K562 (cell line): ENCODE results near the gene MYL10. TPM values are rescaled to one million over a fixed set of nuclear protein-coding genes. Genes with fewer than 3 reads are reported as not detected.

Source experiments
- ATAC-seq: fragments of 200-7000 bp; cut with Tn5 transposase; 3 replicates; pipeline ENCODE4 v1.9.1; 2020; ENCODE audit warnings: moderate library complexity
- BruUV-seq: library from RNA; stranded (reverse); fragments of 400-500 nt; replicated peaks from 2 replicates; lab custom pipeline; 2021; lab: Mats Ljungman, UMichigan
- CTCF ChIA-PET: fragments of 300-600 bp; formaldehyde crosslinking; extraction: SDS; loops from one replicate; lab custom pipeline; 2021; ENCODE audit warnings: low intra/inter-chr PET ratio; lab: Yijun Ruan, JAX
- POLR2A ChIA-PET: fragments of 300-600, 350-650 bp; sonication (Branson Sonifier 250); formaldehyde crosslinking; extraction: SDS; loops from one replicate; lab custom pipeline; 2021; ENCODE audit warnings: antibody characterized with exemption, inconsistent platforms; lab: Yijun Ruan, JAX
- DNase-seq, 4 experiments: peaks; one replicate each; pipeline versions ENCODE4 v3.0.0 to v3.0.0-alpha.2; 2011 to 2018; ENCODE audit warnings: low spot score in 3 of 4, mixed read lengths in 3 of 4; ENCODE audit errors: extremely low read depth in 1 of 4
- FAIRE-seq: peaks from 2 replicates; lab custom pipeline; 2011; peaks lifted over from hg19 to GRCh38; lab: Jason Lieb, UNC
- H2AFZ ChIP-seq: 2 replicates; pipeline ENCODE4 v1.6.0; 2011; ENCODE audit warnings: low read depth, low read length, control low read depth, inconsistent platforms
- H3K27ac ChIP-seq: fragments of 200-600 bp; 3 replicates; pipeline ENCODE4 v1.8.0; 2011; ENCODE audit warnings: low read depth, mild to moderate bottlenecking, control low read depth, inconsistent platforms, low read length, moderate library complexity, mixed read lengths; ENCODE audit errors: extremely low read depth
- H3K27me3 ChIP-seq, 2 experiments: fragments of 300-600 bp in 1 of 2; 2 replicates in 1 of 2; 3 replicates in 1 of 2; pipeline versions ENCODE4 v1.6.0 to v1.8.0; 2011; ENCODE audit warnings: inconsistent platforms in 2 of 2, low read length in 2 of 2, mild to moderate bottlenecking in 1 of 2, mixed read lengths in 1 of 2, moderate library complexity in 1 of 2; ENCODE audit not compliant: control insufficient read depth in 2 of 2, insufficient read depth in 2 of 2
- H3K36me3 ChIP-seq: fragments of 300-600 bp; 3 replicates; pipeline ENCODE4 v1.8.0; 2011; ENCODE audit warnings: mild to moderate bottlenecking, low read length, inconsistent platforms; ENCODE audit not compliant: control insufficient read depth, insufficient read depth
- H3K4me1 ChIP-seq, 2 experiments: fragments of 200-600 bp in 1 of 2; replicated peaks in 1 of 2; 2 replicates in 1 of 2; 3 replicates in 1 of 2; pipeline versions ENCODE4 v1.5.1 to v1.8.0; 2011; ENCODE audit warnings: inconsistent platforms in 2 of 2, low read length in 2 of 2, mild to moderate bottlenecking in 1 of 2, mixed read lengths in 1 of 2, moderate library complexity in 1 of 2; ENCODE audit not compliant: control insufficient read depth in 2 of 2, insufficient read depth in 2 of 2
- H3K4me2 ChIP-seq: 2 replicates; pipeline ENCODE4 v1.6.1; 2011; ENCODE audit warnings: low read length, control low read depth, inconsistent platforms, mixed read lengths; ENCODE audit not compliant: insufficient read depth
- H3K4me3 ChIP-seq: fragments of 200-600 bp; sonication (generic), shearing (Covaris generic); 2 replicates; pipeline ENCODE4 v1.5.1; 2016; ENCODE audit warnings: control low read depth, inconsistent platforms
- H3K79me2 ChIP-seq: fragments of 200-600 bp; 3 replicates; pipeline ENCODE4 v1.8.0; 2011; ENCODE audit warnings: low read length, inconsistent platforms; ENCODE audit not compliant: control insufficient read depth, insufficient read depth
- H3K9ac ChIP-seq, 2 experiments: 2 replicates each; pipeline versions ENCODE4 v1.6.0 to v1.6.1; 2011; ENCODE audit warnings: low read depth in 2 of 2, low read length in 2 of 2, control low read depth in 1 of 2, inconsistent platforms in 1 of 2, mild to moderate bottlenecking in 1 of 2, mixed read lengths in 1 of 2; ENCODE audit not compliant: insufficient read depth in 1 of 2
- H3K9me1 ChIP-seq: one replicate; pipeline ENCODE4 v1.6.0; 2011; ENCODE audit warnings: inconsistent platforms, mild to moderate bottlenecking, low read length, moderate library complexity; ENCODE audit not compliant: control insufficient read depth, insufficient read depth
- H3K9me3 ChIP-seq: replicated peaks from 2 replicates; pipeline ENCODE4 v1.5.1; 2011; ENCODE audit warnings: low read depth, low read length, inconsistent platforms; ENCODE audit not compliant: control insufficient read depth, insufficient read depth
- H4K20me1 ChIP-seq: replicated peaks from 2 replicates; pipeline ENCODE4 v1.6.1; 2011; ENCODE audit warnings: low read length, inconsistent platforms, mixed read lengths; ENCODE audit not compliant: control insufficient read depth, insufficient read depth
- BRF2 ChIP-seq: IDR thresholded peaks from 3 replicates; pipeline ENCODE4 v1.6.1; 2011; ENCODE audit warnings: borderline replicate concordance, mild to moderate bottlenecking; ENCODE audit not compliant: insufficient read length, insufficient read depth
- CBX1 ChIP-seq: sonication (generic); IDR thresholded peaks from 2 replicates; pipeline ENCODE4 v1.6.1; 2016; ENCODE audit warnings: antibody characterized with exemption, low read depth, mild to moderate bottlenecking
- CEBPG ChIP-seq, 3 experiments: fragments of 200-800 bp in 1 of 3; sonication (Bioruptor generic) in 1 of 3; sonication (generic) in 1 of 3; formaldehyde crosslinking in 1 of 3; IDR thresholded peaks in 2 of 3; conservative IDR thresholded peaks in 1 of 3; 2 replicates each; pipeline versions ENCODE4 v1.6.1 to v1.8.0; 2016 to 2022; ENCODE audit warnings: missing compliant biosample characterization in 2 of 3, missing genetic modification characterization in 2 of 3, mild to moderate bottlenecking in 1 of 3, missing genetic modification reagents in 1 of 3
- JUND ChIP-seq, 2 experiments: IDR thresholded peaks; 2 replicates in 1 of 2; 3 replicates in 1 of 2; pipeline ENCODE4 v1.6.1; 2011; ENCODE audit warnings: borderline replicate concordance in 2 of 2, low read depth in 2 of 2, low read length in 2 of 2, improper control_type of control experiment in 1 of 2, missing biosample characterization in 1 of 2, missing genetic modification characterization in 1 of 2, missing genetic modification reagents in 1 of 2
- NFE2 ChIP-seq: IDR thresholded peaks from 2 replicates; pipeline ENCODE4 v1.6.1; 2014; ENCODE audit warnings: antibody characterized with exemption, low read depth
- PTBP1 ChIP-seq: fragments of 200-400 bp; formaldehyde crosslinking; IDR thresholded peaks from 2 replicates; pipeline ENCODE4 v1.6.1; 2017; ENCODE audit warnings: low read depth, low read length
- ZNF217 ChIP-seq: sonication (generic); formaldehyde crosslinking; IDR thresholded peaks from 2 replicates; pipeline ENCODE4 v1.8.0; 2022; ENCODE audit warnings: mild to moderate bottlenecking, missing genetic modification reagents
- in situ Hi-C: fragments of 300-500 bp; cut with MboI; formaldehyde crosslinking; loops from 4 replicates; pipeline ENCODE4 v1.15.0; 2018; ENCODE audit warnings: inconsistent platforms, mixed read lengths
- intact Hi-C: fragments of 100-400 bp; cut with micrococcal nuclease; formaldehyde crosslinking; loops from 2 replicates; pipeline ENCODE4 v1.14.2; 2022
- polyA plus RNA-seq, 8 experiments: library from polyadenylated mRNA; depleted of rRNA in 4 of 8; stranded (reverse) in 5 of 8; unstranded in 3 of 8; fragments of >200 nt; fragmentation: Nextera tagmentation in 2 of 8; fragmentation: Illumina TruSeq in 1 of 8; extraction: Ambion mirVana in 2 of 8; extraction: Trizol in 1 of 8; gene quantifications; 2 replicates each; pipeline versions ENCODE4 v1.2.1 to v1.2.3, GENCODE V29; 2011 to 2014; ENCODE audit warnings: inconsistent platforms in 1 of 8, missing spikeins in 1 of 8
- total RNA-seq, 7 experiments: library from RNA; depleted of rRNA in 6 of 7; stranded (reverse); fragments of >200 nt in 6 of 7; fragmentation: Illumina TruSeq in 2 of 7; extraction: Trizol in 2 of 7; gene quantifications; 2 replicates each; pipeline versions ENCODE4 v1.2.1 to v1.2.3, GENCODE V29; 2011 to 2021; ENCODE audit warnings: low replicate concordance in 1 of 7

MYL10 gene
- total and polyA plus RNA-seq, 9 of the 15 experiments (the other 6 are each of a cell fraction or from before 2014, with no cell fraction given): not detected

- no peak for TF ChIP-seq ZNF217 (CRISPR knock-in tag)
- TF ChIP-seq CBX1: no peak
- TF ChIP-seq CEBPG (CRISPR knock-in tag; IDR thresholded peaks at IDR 0.05): 0 out of 2 replicates have a peak, but pooled peaks have one; percentile 44
- no peak for TF ChIP-seq CEBPG (tag; conservative IDR thresholded peaks at IDR 0.05 in 1 of 2, IDR thresholded peaks at IDR 0.05 in 1 of 2)
- no peak for TF ChIP-seq JUND (IDR thresholded peaks at IDR 0.05; ENCODE audit: borderline replicate concordance, low read depth, low read length)
- TF ChIP-seq JUND (tag; IDR thresholded peaks at IDR 0.05; ENCODE audit: borderline replicate concordance, low read depth, low read length): no peak
- no peak for TF ChIP-seq PTBP1
- TF ChIP-seq, all 486 proteins: peak for 5
These were observed 52.1 kb downstream of the MYL10 start (continued) for GRCh38 chr7:101576998-101577397.

- no peaks in the 10 kb centered on the region for H3K9me1 ChIP-seq
- no TSS peak for BruUV-seq
- no peak overlapping the region for H3K27ac ChIP-seq
- ATAC-seq (no peak), FAIRE-seq (no peak), DNase-seq (no peak)
- H3K36me3 ChIP-seq: no peaks in the 10 kb centered on the region
- no peak overlapping the region for H3K4me2 ChIP-seq
- no peaks in the 10 kb centered on the region for H3K79me2 ChIP-seq
- H2AFZ ChIP-seq: no peak overlapping the region
- H3K9me3 ChIP-seq: no peaks in the 10 kb centered on the region
- H4K20me1 ChIP-seq: no peaks in the 10 kb centered on the region
- intact Hi-C loops: no loop called here
- no peak overlapping the region for H3K4me3 ChIP-seq
- in situ Hi-C loops: no loop called here
- H3K4me1 ChIP-seq: no peaks in the 10 kb centered on the region
- peaks cover 0 to 5% of the 10 kb centered on the region in 2 experiments; a peak in 1 of 5 replicates for H3K27me3 ChIP-seq
- H3K9ac ChIP-seq: no peak overlapping the region
- no peak for TF ChIP-seq BRF2
- TF ChIP-seq NFE2: no peak
- CTCF ChIA-PET: interaction anchor here (0.8 kb wide), 1 partner anchor 13 kb away, joined by 4 read pairs; no protein-coding TSS in a partner anchor
- POLR2A ChIA-PET: no interaction called here
These were observed 53.4 kb downstream of the MYL10 start for GRCh38 chr7:101575721-101576120.
